ENCODE measurements around the gene TMEM225.

GRCh38 chr11:123841174-123841573, 44.3 kb downstream of the TMEM225 start:
- TF ChIP-seq, protein P1, sequence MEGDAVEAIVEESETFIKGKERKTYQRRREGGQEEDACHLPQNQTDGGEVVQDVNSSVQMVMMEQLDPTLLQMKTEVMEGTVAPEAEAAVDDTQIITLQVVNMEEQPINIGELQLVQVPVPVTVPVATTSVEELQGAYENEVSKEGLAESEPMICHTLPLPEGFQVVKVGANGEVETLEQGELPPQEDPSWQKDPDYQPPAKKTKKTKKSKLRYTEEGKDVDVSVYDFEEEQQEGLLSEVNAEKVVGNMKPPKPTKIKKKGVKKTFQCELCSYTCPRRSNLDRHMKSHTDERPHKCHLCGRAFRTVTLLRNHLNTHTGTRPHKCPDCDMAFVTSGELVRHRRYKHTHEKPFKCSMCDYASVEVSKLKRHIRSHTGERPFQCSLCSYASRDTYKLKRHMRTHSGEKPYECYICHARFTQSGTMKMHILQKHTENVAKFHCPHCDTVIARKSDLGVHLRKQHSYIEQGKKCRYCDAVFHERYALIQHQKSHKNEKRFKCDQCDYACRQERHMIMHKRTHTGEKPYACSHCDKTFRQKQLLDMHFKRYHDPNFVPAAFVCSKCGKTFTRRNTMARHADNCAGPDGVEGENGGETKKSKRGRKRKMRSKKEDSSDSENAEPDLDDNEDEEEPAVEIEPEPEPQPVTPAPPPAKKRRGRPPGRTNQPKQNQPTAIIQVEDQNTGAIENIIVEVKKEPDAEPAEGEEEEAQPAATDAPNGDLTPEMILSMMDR (conservative IDR thresholded peaks at IDR 0.05; ENCODE audit: low read length), result no peak
- no peak for TF ChIP-seq EZH2phosphoT487 (IDR thresholded peaks at IDR 0.05; ENCODE audit: borderline replicate concordance, low read depth, low read length)
